CD14-positive monocyte (primary cell): ENCODE measurements around the gene LAMB1. TPM values are rescaled to one million over a fixed set of nuclear protein-coding genes. Genes with fewer than 3 reads are reported as not detected.

ENCODE experiments used
- DNase-seq, 3 donors: peaks; one replicate each; pipeline ENCODE4 v3.0.0-alpha.2; 2011 to 2022
- H2AFZ ChIP-seq: 2 replicates; pipeline ENCODE4 v1.6.0; 2012; ENCODE audit warnings: mild to moderate bottlenecking, low read depth, low read length, inconsistent platforms; ENCODE audit not compliant: insufficient read depth, poor library complexity, severe bottlenecking
- H3K27ac ChIP-seq, 2 donors: 1 replicate in 1 of 2; 2 replicates in 1 of 2; pipeline ENCODE4 v1.5.1; 2012 to 2013; ENCODE audit warnings: low read length in 2 of 2, control low read depth in 1 of 2, inconsistent platforms in 1 of 2, low read depth in 1 of 2, mild to moderate bottlenecking in 1 of 2
- H3K27me3 ChIP-seq, 2 donors: one replicate each; pipeline versions ENCODE4 v1.6.0 to v1.6.1; 2011 to 2013; ENCODE audit warnings: low read length in 2 of 2; ENCODE audit not compliant: control insufficient read depth in 2 of 2, insufficient read depth in 2 of 2
- H3K36me3 ChIP-seq, 2 donors: replicated peaks in 1 of 2; 1 replicate in 1 of 2; 2 replicates in 1 of 2; pipeline versions ENCODE4 v1.5.1 to v1.6.1; 2012 to 2013; ENCODE audit warnings: low read length in 2 of 2, control low read depth in 1 of 2, inconsistent platforms in 1 of 2, mild to moderate bottlenecking in 1 of 2; ENCODE audit not compliant: insufficient read depth in 2 of 2, control insufficient read depth in 1 of 2
- H3K4me1 ChIP-seq, 2 donors: 1 replicate in 1 of 2; 2 replicates in 1 of 2; pipeline versions ENCODE4 v1.5.1 to v1.6.1; 2012 to 2013; ENCODE audit warnings: low read length in 2 of 2, control low read depth in 1 of 2, inconsistent platforms in 1 of 2, mild to moderate bottlenecking in 1 of 2, moderate library complexity in 1 of 2; ENCODE audit not compliant: insufficient read depth in 2 of 2, control insufficient read depth in 1 of 2
- H3K4me2 ChIP-seq: replicated peaks from 2 replicates; pipeline ENCODE3; 2012; ENCODE audit warnings: low read length, moderate library complexity, mild to moderate bottlenecking; ENCODE audit not compliant: poor library complexity, severe bottlenecking; ENCODE audit errors: extremely low read depth
- H3K4me3 ChIP-seq, 3 experiments: fragments of 200-600 bp in 1 of 3; sonication (generic) in 1 of 3; replicated peaks in 1 of 3; 1 replicate in 2 of 3; 2 replicates in 1 of 3; pipeline ENCODE4 v1.5.1; 2011 to 2013; ENCODE audit warnings: low read length in 3 of 3, mild to moderate bottlenecking in 3 of 3, control low read depth in 2 of 3, low read depth in 2 of 3, inconsistent platforms in 1 of 3, moderate library complexity in 1 of 3
- H3K79me2 ChIP-seq: 2 replicates; pipeline ENCODE4 v1.6.0; 2012; ENCODE audit warnings: mild to moderate bottlenecking, control low read depth, inconsistent platforms, low read length, moderate library complexity; ENCODE audit not compliant: insufficient read depth
- H3K9ac ChIP-seq: 2 replicates; pipeline ENCODE4 v1.6.0; 2017; ENCODE audit warnings: low read length, mild to moderate bottlenecking; ENCODE audit not compliant: insufficient read depth, poor library complexity, severe bottlenecking
- H3K9me3 ChIP-seq, 2 donors: replicated peaks in 1 of 2; 1 replicate in 1 of 2; 2 replicates in 1 of 2; pipeline versions ENCODE4 v1.5.1 to v1.6.1; 2012 to 2013; ENCODE audit warnings: low read length in 2 of 2, control low read depth in 1 of 2; ENCODE audit not compliant: control insufficient read depth in 1 of 2, insufficient read depth in 1 of 2
- H4K20me1 ChIP-seq: 2 replicates; pipeline ENCODE4 v1.6.0; 2012; ENCODE audit warnings: mild to moderate bottlenecking, low read length, control low read depth, moderate library complexity; ENCODE audit not compliant: insufficient read depth
- H3K27ac Mint-ChIP-seq, 7 donors: one replicate each; pipeline ENCODE4 v1.8.0; 2020; ENCODE audit warnings: mild to moderate bottlenecking in 7 of 7, mixed read lengths in 7 of 7, moderate library complexity in 6 of 7, inconsistent platforms in 2 of 7
- H3K27me3 Mint-ChIP-seq, 3 donors: one replicate each; pipeline ENCODE4 v1.8.0; 2021 to 2022; ENCODE audit warnings: low read depth in 3 of 3, mild to moderate bottlenecking in 3 of 3, mixed read lengths in 3 of 3, moderate library complexity in 3 of 3, inconsistent platforms in 1 of 3
- H3K36me3 Mint-ChIP-seq, 2 donors: one replicate each; pipeline ENCODE4 v1.8.0; 2020; ENCODE audit warnings: mixed read lengths in 2 of 2, inconsistent platforms in 1 of 2, mild to moderate bottlenecking in 1 of 2
- H3K4me1 Mint-ChIP-seq: one replicate; pipeline ENCODE4 v1.8.0; 2020; ENCODE audit warnings: mild to moderate bottlenecking, mixed read lengths
- H3K4me3 Mint-ChIP-seq, 2 donors: one replicate each; pipeline ENCODE4 v1.8.0; 2020; ENCODE audit warnings: mild to moderate bottlenecking in 2 of 2, mixed read lengths in 2 of 2, moderate library complexity in 1 of 2
- H3K9me3 Mint-ChIP-seq, 7 donors: one replicate each; pipeline ENCODE4 v1.8.0; 2020 to 2022; ENCODE audit warnings: mixed read lengths in 7 of 7, mild to moderate bottlenecking in 6 of 7, moderate library complexity in 6 of 7, inconsistent platforms in 2 of 7
- WGBS: methylation state at CpG from one replicate; pipeline ENCODE4 v1.1.5; 2013; ENCODE audit warnings: missing lambda C conversion rate; ENCODE audit not compliant: insufficient coverage; 5-methylcytosine and 5-hydroxymethylcytosine counted together
- intact Hi-C, 2 donors: fragments of 100-400 bp; cut with micrococcal nuclease; formaldehyde crosslinking; loops; one replicate each; pipeline versions ENCODE4 v1.15.0 to v1.15.1; 2023
- polyA plus RNA-seq, 3 donors: library from polyadenylated mRNA; depleted of rRNA in 1 of 3; unstranded in 2 of 3; stranded (reverse) in 1 of 3; fragments of 300-500 nt in 2 of 3; fragments of >200 nt in 1 of 3; fragmentation: Illumina TruSeq in 2 of 3; gene quantifications; 1 replicate in 2 of 3; 2 replicates in 1 of 3; pipeline ENCODE4 v1.2.3, GENCODE V29; 2012 to 2021
- TF ChIP-seq, protein P1 (sequence below): fragments of 200-600 bp; IDR thresholded peaks from one replicate; pipeline ENCODE4 v1.8.0; 2022; ENCODE audit warnings: antibody characterized with exemption, mild to moderate bottlenecking

Gene LAMB1
- polyA plus RNA-seq, 3 donors, result 0.42 TPM; not detected in 2

DNA sequence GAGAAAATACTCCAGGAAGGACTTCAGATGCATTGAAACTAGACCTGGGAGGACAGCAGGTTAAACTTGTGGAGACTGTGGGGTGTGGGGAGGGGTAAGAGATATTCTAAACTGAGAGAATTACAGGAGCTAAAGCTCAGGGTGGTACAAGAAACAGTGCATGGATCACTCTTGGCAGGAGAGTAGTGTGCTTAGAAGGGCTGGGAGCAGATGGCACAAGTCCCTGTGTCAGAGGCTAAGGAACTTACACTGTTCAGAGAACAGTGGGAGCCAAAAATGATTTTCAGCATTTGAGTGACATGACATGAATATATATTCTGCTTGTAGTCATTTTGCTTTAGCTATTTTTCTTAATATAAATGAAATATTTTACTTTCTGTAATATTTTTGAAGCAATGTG lies 36.0 kb upstream of the LAMB1 start:
- Mint-ChIP-seq H3K4me1 (no peaks in the 10 kb centered on the region), H3K9me3 (no peaks in the 10 kb centered on the region), H3K36me3 (no peaks in the 10 kb centered on the region), H3K4me3 (no peak overlapping the region), H3K27me3 (peaks cover 0 to 1% (median 0%) of the 10 kb centered on the region in 3 donors), H3K27ac (no peak overlapping the region)
- Histone ChIP-seq H3K9ac (no peak overlapping the region), H3K9me3 (no peaks in the 10 kb centered on the region), H3K4me2 (no peak overlapping the region), H2AFZ (no peak overlapping the region), H3K36me3 (no peaks in the 10 kb centered on the region), H3K27me3 (peaks cover 0 to 2% of the 10 kb centered on the region in 2 donors), H3K4me3 (no peak overlapping the region), H3K27ac (no peak overlapping the region), H3K4me1 (no peaks in the 10 kb centered on the region), H3K79me2 (no peaks in the 10 kb centered on the region), H4K20me1 (no peaks in the 10 kb centered on the region)
- no peak for DNase-seq
- intact Hi-C loops, result no loop called here
- TF ChIP-seq, protein P1, sequence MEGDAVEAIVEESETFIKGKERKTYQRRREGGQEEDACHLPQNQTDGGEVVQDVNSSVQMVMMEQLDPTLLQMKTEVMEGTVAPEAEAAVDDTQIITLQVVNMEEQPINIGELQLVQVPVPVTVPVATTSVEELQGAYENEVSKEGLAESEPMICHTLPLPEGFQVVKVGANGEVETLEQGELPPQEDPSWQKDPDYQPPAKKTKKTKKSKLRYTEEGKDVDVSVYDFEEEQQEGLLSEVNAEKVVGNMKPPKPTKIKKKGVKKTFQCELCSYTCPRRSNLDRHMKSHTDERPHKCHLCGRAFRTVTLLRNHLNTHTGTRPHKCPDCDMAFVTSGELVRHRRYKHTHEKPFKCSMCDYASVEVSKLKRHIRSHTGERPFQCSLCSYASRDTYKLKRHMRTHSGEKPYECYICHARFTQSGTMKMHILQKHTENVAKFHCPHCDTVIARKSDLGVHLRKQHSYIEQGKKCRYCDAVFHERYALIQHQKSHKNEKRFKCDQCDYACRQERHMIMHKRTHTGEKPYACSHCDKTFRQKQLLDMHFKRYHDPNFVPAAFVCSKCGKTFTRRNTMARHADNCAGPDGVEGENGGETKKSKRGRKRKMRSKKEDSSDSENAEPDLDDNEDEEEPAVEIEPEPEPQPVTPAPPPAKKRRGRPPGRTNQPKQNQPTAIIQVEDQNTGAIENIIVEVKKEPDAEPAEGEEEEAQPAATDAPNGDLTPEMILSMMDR, result no peak

DNA sequence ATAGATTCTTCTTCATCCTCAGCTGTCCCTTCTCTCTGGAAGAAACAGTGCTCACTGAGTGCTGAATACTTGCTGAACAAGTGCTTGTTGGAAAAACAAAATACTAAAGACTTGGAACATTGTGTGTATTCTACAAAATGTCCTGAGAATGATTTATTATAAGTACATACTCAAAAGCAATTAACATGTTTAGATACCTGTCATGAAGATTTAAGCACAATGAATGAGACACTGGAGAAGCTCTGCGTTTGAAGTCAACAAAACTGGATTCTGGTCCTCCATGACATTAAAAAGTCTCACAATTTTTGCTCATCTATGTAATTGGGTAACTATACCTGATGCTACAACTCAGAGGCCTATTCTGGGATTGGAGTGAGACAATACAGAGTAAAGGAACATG lies 34.8 kb upstream of the LAMB1 start:
- H3K27me3 ChIP-seq, result peaks cover 0 to 2% of the 10 kb centered on the region in 2 donors
- no peak overlapping the region for H3K27ac ChIP-seq
- no peak overlapping the region for H3K27ac Mint-ChIP-seq
- intact Hi-C loops, result no loop called here
- H4K20me1 ChIP-seq, result no peaks in the 10 kb centered on the region
- no peak overlapping the region for H3K9ac ChIP-seq
- H3K4me1 Mint-ChIP-seq, result no peaks in the 10 kb centered on the region
- no peaks in the 10 kb centered on the region for H3K9me3 ChIP-seq
- no peaks in the 10 kb centered on the region for H3K9me3 Mint-ChIP-seq
- no peak overlapping the region for H2AFZ ChIP-seq
- peaks cover 0 to 1% (median 0%) of the 10 kb centered on the region in 3 donors for H3K27me3 Mint-ChIP-seq
- DNase-seq, result no peak
- TF ChIP-seq, protein P1, result no peak
- no peaks in the 10 kb centered on the region for H3K36me3 ChIP-seq
- H3K4me3 ChIP-seq, result no peak overlapping the region
- H3K79me2 ChIP-seq, result no peaks in the 10 kb centered on the region
- no CpG with 5 or more reads among the region's 1 CpG for WGBS
- no peak overlapping the region for H3K4me2 ChIP-seq
- no peak overlapping the region for H3K4me3 Mint-ChIP-seq
- no peaks in the 10 kb centered on the region for H3K4me1 ChIP-seq
- no peaks in the 10 kb centered on the region for H3K36me3 Mint-ChIP-seq
